SK-N-SH (cell line): Measurements from ENCODE around the gene AKAP3.

Experiments
- CTCF ChIP-seq: fragments of 200-600 bp; sonication (generic); IDR thresholded peaks from 2 replicates; pipeline ENCODE4 v1.6.1; 2017; ENCODE audit warnings: antibody characterized with exemption, mild to moderate bottlenecking, moderate library complexity
- EP300 ChIP-seq, 2 experiments: IDR thresholded peaks; 2 replicates each; pipeline versions ENCODE4 v1.4.0 to v1.6.1; 2012; ENCODE audit warnings: borderline replicate concordance in 1 of 2, low read depth in 1 of 2, low read length in 1 of 2
- GABPA ChIP-seq: IDR thresholded peaks from 2 replicates; pipeline ENCODE4 v1.4.0; 2012; ENCODE audit warnings: low read depth, mild to moderate bottlenecking
- NFIC ChIP-seq: IDR thresholded peaks from 2 replicates; pipeline ENCODE4 v1.4.0; 2012; ENCODE audit warnings: borderline replicate concordance
- POLR2AphosphoS5 ChIP-seq: IDR thresholded peaks from 2 replicates; pipeline ENCODE4 v1.6.1; 2012; ENCODE audit warnings: low read depth, low read length
- SIN3A ChIP-seq: IDR thresholded peaks from 2 replicates; pipeline ENCODE4 v1.6.1; 2012; ENCODE audit warnings: low read depth, mild to moderate bottlenecking, low read length, moderate library complexity, borderline replicate concordance

GRCh38 chr12:4653691-4654090 is 4.8 kb upstream of the AKAP3 start:
- TF ChIP-seq GABPA, result no peak
- TF ChIP-seq NFIC, result no peak
- TF ChIP-seq POLR2AphosphoS5, result no peak
- no peak for TF ChIP-seq CTCF
- TF ChIP-seq SIN3A, result no peak
- no peak for TF ChIP-seq EP300 (IDR thresholded peaks at IDR 0.05; ENCODE audit: borderline replicate concordance in 1 of 2, low read depth in 1 of 2, low read length in 1 of 2)
